ENCODE data around the gene SEMA5B.
A peak's percentile ranks its signal among the peaks of the same experiment; 100 is the strongest.

SEMA5B gene

GRCh38 chr3:123028233-123028828 is 768 bp upstream of the SEMA5B start (continued):
- TF ChIP-seq, protein P1, sequence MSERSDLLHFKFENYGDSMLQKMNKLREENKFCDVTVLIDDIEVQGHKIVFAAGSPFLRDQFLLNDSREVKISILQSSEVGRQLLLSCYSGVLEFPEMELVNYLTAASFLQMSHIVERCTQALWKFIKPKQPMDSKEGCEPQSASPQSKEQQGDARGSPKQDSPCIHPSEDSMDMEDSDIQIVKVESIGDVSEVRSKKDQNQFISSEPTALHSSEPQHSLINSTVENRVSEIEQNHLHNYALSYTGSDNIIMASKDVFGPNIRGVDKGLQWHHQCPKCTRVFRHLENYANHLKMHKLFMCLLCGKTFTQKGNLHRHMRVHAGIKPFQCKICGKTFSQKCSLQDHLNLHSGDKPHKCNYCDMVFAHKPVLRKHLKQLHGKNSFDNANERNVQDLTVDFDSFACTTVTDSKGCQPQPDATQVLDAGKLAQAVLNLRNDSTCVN (tag by site-specific recombination; optimal IDR thresholded peaks at IDR 0.05): no peak
- TF ChIP-seq ZNF558 (tag by site-specific recombination; IDR thresholded peaks at IDR 0.05): peak; percentile 81
- TF ChIP-seq ZFP37 (tag by site-specific recombination; IDR thresholded peaks at IDR 0.05): no peak
- TF ChIP-seq, protein P2, sequence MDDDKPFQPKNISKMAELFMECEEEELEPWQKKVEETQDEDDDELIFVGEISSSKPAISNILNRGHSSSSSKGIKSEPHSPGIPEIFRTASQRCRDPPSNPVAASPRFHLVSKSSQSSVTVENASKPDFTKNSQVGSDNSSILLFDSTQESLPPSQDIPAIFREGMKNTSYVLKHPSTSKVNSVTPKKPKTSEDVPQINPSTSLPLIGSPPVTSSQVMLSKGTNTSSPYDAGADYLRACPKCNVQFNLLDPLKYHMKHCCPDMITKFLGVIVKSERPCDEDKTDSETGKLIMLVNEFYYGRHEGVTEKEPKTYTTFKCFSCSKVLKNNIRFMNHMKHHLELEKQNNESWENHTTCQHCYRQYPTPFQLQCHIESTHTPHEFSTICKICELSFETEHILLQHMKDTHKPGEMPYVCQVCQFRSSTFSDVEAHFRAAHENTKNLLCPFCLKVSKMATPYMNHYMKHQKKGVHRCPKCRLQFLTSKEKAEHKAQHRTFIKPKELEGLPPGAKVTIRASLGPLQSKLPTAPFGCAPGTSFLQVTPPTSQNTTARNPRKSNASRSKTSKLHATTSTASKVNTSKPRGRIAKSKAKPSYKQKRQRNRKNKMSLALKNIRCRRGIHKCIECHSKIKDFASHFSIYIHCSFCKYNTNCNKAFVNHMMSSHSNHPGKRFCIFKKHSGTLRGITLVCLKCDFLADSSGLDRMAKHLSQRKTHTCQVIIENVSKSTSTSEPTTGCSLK (tag by site-specific recombination; IDR thresholded peaks at IDR 0.05): no peak
- peak; percentile 53 for TF ChIP-seq ZNF629 (tag by site-specific recombination; IDR thresholded peaks at IDR 0.05)
- TF ChIP-seq, protein P3, sequence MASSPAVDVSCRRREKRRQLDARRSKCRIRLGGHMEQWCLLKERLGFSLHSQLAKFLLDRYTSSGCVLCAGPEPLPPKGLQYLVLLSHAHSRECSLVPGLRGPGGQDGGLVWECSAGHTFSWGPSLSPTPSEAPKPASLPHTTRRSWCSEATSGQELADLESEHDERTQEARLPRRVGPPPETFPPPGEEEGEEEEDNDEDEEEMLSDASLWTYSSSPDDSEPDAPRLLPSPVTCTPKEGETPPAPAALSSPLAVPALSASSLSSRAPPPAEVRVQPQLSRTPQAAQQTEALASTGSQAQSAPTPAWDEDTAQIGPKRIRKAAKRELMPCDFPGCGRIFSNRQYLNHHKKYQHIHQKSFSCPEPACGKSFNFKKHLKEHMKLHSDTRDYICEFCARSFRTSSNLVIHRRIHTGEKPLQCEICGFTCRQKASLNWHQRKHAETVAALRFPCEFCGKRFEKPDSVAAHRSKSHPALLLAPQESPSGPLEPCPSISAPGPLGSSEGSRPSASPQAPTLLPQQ (tag by site-specific recombination; IDR thresholded peaks at IDR 0.05): peak; percentile 71; the same call in 1 of the 2 replicates
- TF ChIP-seq ZNF624 (tag by site-specific recombination; IDR thresholded peaks at IDR 0.05): no peak
- no peak for TF ChIP-seq MYNN (tag by site-specific recombination; IDR thresholded peaks at IDR 0.05; ENCODE audit: borderline replicate concordance)
- TF ChIP-seq ZNF214 (tag by site-specific recombination; IDR thresholded peaks at IDR 0.05; ENCODE audit: borderline replicate concordance): no peak
- no peak for TF ChIP-seq ZNF433 (tag by site-specific recombination; IDR thresholded peaks at IDR 0.05; ENCODE audit: low read depth)
- TF ChIP-seq HOXD13 (CRISPR knock-in tag; IDR thresholded peaks at IDR 0.05; ENCODE audit: borderline replicate concordance): no peak
- TF ChIP-seq ZNF76 (tag by site-specific recombination; IDR thresholded peaks at IDR 0.05; ENCODE audit: borderline replicate concordance, low read depth): no peak
- peak; percentile 78 for TF ChIP-seq ZNF335 (tag by site-specific recombination; conservative IDR thresholded peaks at IDR 0.05)
- TF ChIP-seq SP7 (tag by site-specific recombination; IDR thresholded peaks at IDR 0.05): peak; percentile 59
- TF ChIP-seq MZF1 (tag by site-specific recombination; IDR thresholded peaks at IDR 0.05; ENCODE audit: borderline replicate concordance): peak; percentile 45; the same call in 1 of the 2 replicates
- 0 out of 2 replicates have a peak, but pooled peaks have one; percentile 77 for TF ChIP-seq REPIN1 (tag by site-specific recombination; IDR thresholded peaks at IDR 0.05; ENCODE audit: low read depth)
- TF ChIP-seq ZNF280D (tag by site-specific recombination; IDR thresholded peaks at IDR 0.05): no peak
- no peak for TF ChIP-seq PRDM2 (tag by site-specific recombination; IDR thresholded peaks at IDR 0.05; ENCODE audit: borderline replicate concordance)
- no peak for TF ChIP-seq ZNF510 (tag by site-specific recombination; IDR thresholded peaks at IDR 0.05; ENCODE audit: insufficient replicate concordance)
- TF ChIP-seq GLIS1 (tag by site-specific recombination; IDR thresholded peaks at IDR 0.05): peak; percentile 53
- no peak for TF ChIP-seq ZNF223 (tag by site-specific recombination; IDR thresholded peaks at IDR 0.05)
- no peak for TF ChIP-seq HIC1 (tag by site-specific recombination; IDR thresholded peaks at IDR 0.05)

Measured in HEK293 (cell line).